ENCODE data around the gene BIRC2. TPM values are rescaled to one million over a fixed set of nuclear protein-coding genes. Genes with fewer than 3 reads are reported as not detected.
A peak's percentile ranks its signal among the peaks of the same experiment; 100 is the strongest.

BIRC2 gene
- total RNA-seq, 1 donor from 2014 or later = 42.8 TPM

- no peak for DNase-seq (ENCODE audit: low spot score in 2 of 2, unreplicated experiment in 2 of 2)
- no peak overlapping the region for H3K4me3 Mint-ChIP-seq
- peaks cover 51% of the 10 kb centered on the region for H3K36me3 Mint-ChIP-seq
- TF ChIP-seq, protein P1, sequence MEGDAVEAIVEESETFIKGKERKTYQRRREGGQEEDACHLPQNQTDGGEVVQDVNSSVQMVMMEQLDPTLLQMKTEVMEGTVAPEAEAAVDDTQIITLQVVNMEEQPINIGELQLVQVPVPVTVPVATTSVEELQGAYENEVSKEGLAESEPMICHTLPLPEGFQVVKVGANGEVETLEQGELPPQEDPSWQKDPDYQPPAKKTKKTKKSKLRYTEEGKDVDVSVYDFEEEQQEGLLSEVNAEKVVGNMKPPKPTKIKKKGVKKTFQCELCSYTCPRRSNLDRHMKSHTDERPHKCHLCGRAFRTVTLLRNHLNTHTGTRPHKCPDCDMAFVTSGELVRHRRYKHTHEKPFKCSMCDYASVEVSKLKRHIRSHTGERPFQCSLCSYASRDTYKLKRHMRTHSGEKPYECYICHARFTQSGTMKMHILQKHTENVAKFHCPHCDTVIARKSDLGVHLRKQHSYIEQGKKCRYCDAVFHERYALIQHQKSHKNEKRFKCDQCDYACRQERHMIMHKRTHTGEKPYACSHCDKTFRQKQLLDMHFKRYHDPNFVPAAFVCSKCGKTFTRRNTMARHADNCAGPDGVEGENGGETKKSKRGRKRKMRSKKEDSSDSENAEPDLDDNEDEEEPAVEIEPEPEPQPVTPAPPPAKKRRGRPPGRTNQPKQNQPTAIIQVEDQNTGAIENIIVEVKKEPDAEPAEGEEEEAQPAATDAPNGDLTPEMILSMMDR (IDR thresholded peaks at IDR 0.05; ENCODE audit: unreplicated experiment) = no peak
- H3K27ac Mint-ChIP-seq = no peak overlapping the region
- peaks cover 49% of the 10 kb centered on the region for H3K9me3 Mint-ChIP-seq
- no peaks in the 10 kb centered on the region for H3K27me3 Mint-ChIP-seq (ENCODE audit: low read depth)
- peaks cover 9% of the 10 kb centered on the region for H3K4me1 Mint-ChIP-seq
These were observed 70.0 kb downstream of the BIRC2 start for GRCh38 chr11:102416976-102417375.

DNA sequence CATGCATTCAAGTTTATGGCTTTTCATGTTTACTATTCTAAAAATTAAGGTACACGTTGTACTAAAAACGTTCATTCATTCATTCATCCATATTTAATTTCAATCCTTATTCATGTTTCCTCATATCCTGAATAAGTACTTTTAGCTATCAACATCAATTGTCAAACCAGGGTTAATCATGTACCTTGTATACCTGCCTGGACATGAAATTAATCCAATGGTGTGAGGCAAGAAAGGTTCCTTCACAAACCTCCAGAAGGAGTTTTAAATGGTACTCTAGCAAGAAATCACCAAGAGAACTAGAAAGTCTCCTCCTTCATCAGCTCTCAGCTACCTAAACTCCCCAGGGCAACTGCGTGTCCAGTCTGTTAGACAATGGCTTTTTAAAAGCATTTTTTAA is 72.2 kb downstream of the BIRC2 start:
- Mint-ChIP-seq H3K4me3 (no peak overlapping the region), H3K27me3 (ENCODE audit: low read depth) (no peaks in the 10 kb centered on the region), H3K4me1 (peaks cover 19% of the 10 kb centered on the region), H3K36me3 (peaks cover 46% of the 10 kb centered on the region), H3K9me3 (peaks cover 44% of the 10 kb centered on the region), H3K27ac (peak overlapping the region; percentile 34)
- TF ChIP-seq, protein P1 (IDR thresholded peaks at IDR 0.05; ENCODE audit: unreplicated experiment) = no peak
- no peak for DNase-seq (ENCODE audit: low spot score in 2 of 2, unreplicated experiment in 2 of 2)

- TF ChIP-seq, protein P1 (IDR thresholded peaks at IDR 0.05; ENCODE audit: unreplicated experiment) = no peak
- Mint-ChIP-seq H3K9me3 (peaks cover 30% of the 10 kb centered on the region), H3K27ac (no peak overlapping the region), H3K4me3 (no peak overlapping the region), H3K36me3 (peaks cover 33% of the 10 kb centered on the region), H3K27me3 (ENCODE audit: low read depth) (no peaks in the 10 kb centered on the region), H3K4me1 (peaks cover 19% of the 10 kb centered on the region)
- DNase-seq (ENCODE audit: low spot score in 2 of 2, unreplicated experiment in 2 of 2) = no peak
These were observed 73.5 kb downstream of the BIRC2 start for GRCh38 chr11:102420547-102420946.

GRCh38 chr11:102421261-102421660 is 74.2 kb downstream of the BIRC2 start:
- H3K27ac Mint-ChIP-seq = no peak overlapping the region
- no peak overlapping the region for H3K4me3 Mint-ChIP-seq
- TF ChIP-seq, protein P1 (IDR thresholded peaks at IDR 0.05; ENCODE audit: unreplicated experiment) = no peak
- peaks cover 26% of the 10 kb centered on the region for H3K9me3 Mint-ChIP-seq
- H3K27me3 Mint-ChIP-seq (ENCODE audit: low read depth) = no peaks in the 10 kb centered on the region
- H3K36me3 Mint-ChIP-seq = peaks cover 28% of the 10 kb centered on the region
- no peak for DNase-seq (ENCODE audit: low spot score in 2 of 2, unreplicated experiment in 2 of 2)
- peaks cover 19% of the 10 kb centered on the region for H3K4me1 Mint-ChIP-seq

- TF ChIP-seq, protein P1 (IDR thresholded peaks at IDR 0.05; ENCODE audit: unreplicated experiment) = no peak
- no peak overlapping the region for H3K4me3 Mint-ChIP-seq
- peaks cover 23% of the 10 kb centered on the region for H3K4me1 Mint-ChIP-seq
- no peaks in the 10 kb centered on the region for H3K27me3 Mint-ChIP-seq (ENCODE audit: low read depth)
- peaks cover 11% of the 10 kb centered on the region for H3K9me3 Mint-ChIP-seq
- DNase-seq (ENCODE audit: low spot score in 2 of 2, unreplicated experiment in 2 of 2) = no peak
- peak overlapping the region; percentile 35 for H3K27ac Mint-ChIP-seq
- peaks cover 16% of the 10 kb centered on the region for H3K36me3 Mint-ChIP-seq
These were observed 76.1 kb downstream of the BIRC2 start for GRCh38 chr11:102422817-102423712.

All from mesothelial cell of epicardium (in vitro differentiated cells).